ENCODE data around the gene FAM124A.

FAM124A gene

DNA sequence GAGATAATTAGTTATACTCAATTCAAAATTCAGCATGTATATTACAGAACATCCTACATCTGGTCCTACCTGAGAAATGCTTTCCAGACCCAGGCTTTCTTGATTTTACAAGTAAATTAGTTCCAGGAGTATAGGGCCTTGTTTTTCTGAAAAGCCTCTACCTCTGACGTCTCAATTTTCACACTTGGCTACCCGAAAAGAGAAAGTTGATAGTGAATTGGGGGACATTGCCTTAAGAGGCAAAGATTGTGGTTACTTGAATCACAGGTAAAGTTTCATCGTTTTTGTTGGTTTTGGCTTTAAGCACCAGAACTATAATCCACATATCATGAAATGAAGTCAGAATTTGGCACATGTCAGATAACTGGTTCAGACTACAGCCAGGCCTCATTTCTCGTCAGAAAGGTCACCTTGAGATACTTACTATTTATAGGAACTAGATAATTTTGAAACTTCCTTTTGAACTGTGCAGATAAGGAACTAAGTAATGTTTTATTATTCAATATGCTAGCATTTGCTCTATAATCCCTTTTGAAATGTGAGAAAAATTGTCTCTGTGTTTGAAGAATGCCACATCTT, 30.8 kb downstream of the FAM124A start:
- DNase-seq (no peak), ATAC-seq (ENCODE audit: insufficient read depth, low read depth) (no peak)
- TF ChIP-seq EZH2 (IDR thresholded peaks at IDR 0.05; ENCODE audit: borderline replicate concordance, low read depth, low read length, severe bottlenecking) (no peak), CTCF (IDR thresholded peaks at IDR 0.05; ENCODE audit: borderline replicate concordance, extremely low read depth, low read length, poor library complexity, severe bottlenecking) (no peak)
- H3K4me2 ChIP-seq (ENCODE audit: insufficient read depth, low read length), result no peak overlapping the region
- H3K27me3 ChIP-seq (ENCODE audit: insufficient read depth, low read length, poor library complexity), result no peaks in the 10 kb centered on the region
- H3K9me3 ChIP-seq (ENCODE audit: insufficient read depth, low read length, severe bottlenecking), result no peaks in the 10 kb centered on the region
- H3K27ac ChIP-seq (ENCODE audit: low read length), result no peak overlapping the region
- no peak overlapping the region for H3K9ac ChIP-seq (ENCODE audit: low read depth, low read length)
- no peaks in the 10 kb centered on the region for H3K79me2 ChIP-seq (ENCODE audit: insufficient read depth, low read length)
- no peak overlapping the region for H3K4me3 ChIP-seq (ENCODE audit: low read depth in 1 of 2, low read length in 2 of 2)
- H2AFZ ChIP-seq (ENCODE audit: low read depth, low read length), result no peak overlapping the region
- H3K36me3 ChIP-seq (ENCODE audit: insufficient read depth, low read length), result no peaks in the 10 kb centered on the region
- H3K4me1 ChIP-seq (ENCODE audit: insufficient read depth, low read length), result no peaks in the 10 kb centered on the region
- H4K20me1 ChIP-seq (ENCODE audit: insufficient read depth, low read length), result no peaks in the 10 kb centered on the region

- Histone ChIP-seq H3K4me1 (ENCODE audit: insufficient read depth, low read length) (no peaks in the 10 kb centered on the region), H3K79me2 (ENCODE audit: insufficient read depth, low read length) (no peaks in the 10 kb centered on the region), H2AFZ (ENCODE audit: low read depth, low read length) (no peak overlapping the region), H3K9me3 (ENCODE audit: insufficient read depth, low read length, severe bottlenecking) (no peaks in the 10 kb centered on the region), H4K20me1 (ENCODE audit: insufficient read depth, low read length) (no peaks in the 10 kb centered on the region), H3K36me3 (ENCODE audit: insufficient read depth, low read length) (no peaks in the 10 kb centered on the region), H3K27me3 (ENCODE audit: insufficient read depth, low read length, poor library complexity) (no peaks in the 10 kb centered on the region), H3K4me2 (ENCODE audit: insufficient read depth, low read length) (no peak overlapping the region), H3K9ac (ENCODE audit: low read depth, low read length) (no peak overlapping the region), H3K4me3 (ENCODE audit: low read depth in 1 of 2, low read length in 2 of 2) (no peak overlapping the region), H3K27ac (ENCODE audit: low read length) (no peak overlapping the region)
- TF ChIP-seq EZH2 (IDR thresholded peaks at IDR 0.05; ENCODE audit: borderline replicate concordance, low read depth, low read length, severe bottlenecking) (no peak), CTCF (IDR thresholded peaks at IDR 0.05; ENCODE audit: borderline replicate concordance, extremely low read depth, low read length, poor library complexity, severe bottlenecking) (no peak)
- DNase-seq (no peak), ATAC-seq (ENCODE audit: insufficient read depth, low read depth) (no peak)
Measured at GRCh38 chr13:51255556-51255955, 33.4 kb downstream of the FAM124A start.

DNA sequence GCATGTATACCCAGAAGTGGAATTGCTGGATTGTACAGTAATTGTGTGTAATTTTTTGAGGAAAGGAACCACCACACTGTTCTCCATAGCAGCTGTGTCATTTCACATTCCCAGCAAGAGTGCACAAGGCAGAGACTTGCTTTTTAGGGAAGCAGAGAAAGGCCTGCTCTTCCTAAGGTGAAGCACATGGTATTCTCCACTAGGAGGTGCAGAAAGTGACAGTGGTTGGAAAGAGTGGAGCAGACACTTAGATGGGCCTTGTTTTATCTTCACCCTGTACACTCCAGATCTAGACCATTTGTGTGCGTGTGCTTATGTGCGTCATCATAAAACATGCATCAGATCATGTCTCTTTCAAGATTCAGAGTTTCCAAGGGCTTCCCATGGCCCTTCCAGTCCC, 35.0 kb downstream of the FAM124A start:
- H3K4me3 ChIP-seq (ENCODE audit: low read depth in 1 of 2, low read length in 2 of 2), result no peak overlapping the region
- no peak for ATAC-seq (ENCODE audit: insufficient read depth, low read depth)
- no peak overlapping the region for H3K4me2 ChIP-seq (ENCODE audit: insufficient read depth, low read length)
- no peaks in the 10 kb centered on the region for H3K36me3 ChIP-seq (ENCODE audit: insufficient read depth, low read length)
- H3K79me2 ChIP-seq (ENCODE audit: insufficient read depth, low read length), result no peaks in the 10 kb centered on the region
- no peak overlapping the region for H3K9ac ChIP-seq (ENCODE audit: low read depth, low read length)
- no peak for TF ChIP-seq EZH2 (IDR thresholded peaks at IDR 0.05; ENCODE audit: borderline replicate concordance, low read depth, low read length, severe bottlenecking)
- TF ChIP-seq CTCF (IDR thresholded peaks at IDR 0.05; ENCODE audit: borderline replicate concordance, extremely low read depth, low read length, poor library complexity, severe bottlenecking), result no peak
- no peaks in the 10 kb centered on the region for H3K9me3 ChIP-seq (ENCODE audit: insufficient read depth, low read length, severe bottlenecking)
- H3K27me3 ChIP-seq (ENCODE audit: insufficient read depth, low read length, poor library complexity), result no peaks in the 10 kb centered on the region
- H3K4me1 ChIP-seq (ENCODE audit: insufficient read depth, low read length), result no peaks in the 10 kb centered on the region
- H3K27ac ChIP-seq (ENCODE audit: low read length), result no peak overlapping the region
- no peak overlapping the region for H2AFZ ChIP-seq (ENCODE audit: low read depth, low read length)
- no peak for DNase-seq
- H4K20me1 ChIP-seq (ENCODE audit: insufficient read depth, low read length), result no peaks in the 10 kb centered on the region
